Effector CD4-positive, alpha-beta T cell (primary cell): Measurements from ENCODE around the gene PPP2CA.

Experiments used
- DNase-seq: peaks from one replicate; pipeline ENCODE4 v3.0.0-alpha.2; 2020

Gene PPP2CA

GRCh38 chr5:134146651-134147518, 79.0 kb downstream of the PPP2CA start:
- no peak for DNase-seq

GRCh38 chr5:134145779-134146581, 79.9 kb downstream of the PPP2CA start:
- DNase-seq = peak; percentile 81

GRCh38 chr5:134145041-134145757, 80.7 kb downstream of the PPP2CA start:
- DNase-seq = no peak
